Mesendoderm (in vitro differentiated cells): ENCODE results near the gene PRSS56.

Experiments
- DNase-seq: peaks from one replicate; pipeline ENCODE4 v3.0.0; 2013
- H2AK5ac ChIP-seq: 2 replicates; pipeline ENCODE4 v1.6.1; 2013; ENCODE audit warnings: low read length, inconsistent platforms
- H2BK120ac ChIP-seq: 2 replicates; pipeline ENCODE4 v1.6.1; 2013; ENCODE audit warnings: low read depth, mild to moderate bottlenecking, low read length, moderate library complexity, mixed read lengths
- H2BK15ac ChIP-seq: replicated peaks from 2 replicates; pipeline ENCODE4 v1.6.1; 2013; ENCODE audit warnings: low read depth, mild to moderate bottlenecking, moderate library complexity
- H2BK5ac ChIP-seq: 2 replicates; pipeline ENCODE4 v1.6.1; 2013; ENCODE audit warnings: low read length, inconsistent platforms
- H3K18ac ChIP-seq: 2 replicates; pipeline ENCODE4 v1.6.1; 2013; ENCODE audit warnings: mild to moderate bottlenecking, low read length, mixed read lengths
- H3K23ac ChIP-seq: one replicate; pipeline ENCODE4 v1.6.1; 2013; ENCODE audit warnings: low read length
- H3K27ac ChIP-seq: 2 replicates; pipeline ENCODE4 v1.5.1; 2013; ENCODE audit warnings: low read depth, mild to moderate bottlenecking, inconsistent platforms, low read length, moderate library complexity
- H3K27me3 ChIP-seq: 2 replicates; pipeline ENCODE4 v1.6.1; 2013; ENCODE audit warnings: low read length, control low read depth, mild to moderate bottlenecking, inconsistent platforms; ENCODE audit not compliant: insufficient read depth, poor library complexity
- H3K36me3 ChIP-seq: 2 replicates; pipeline ENCODE4 v1.6.1; 2013; ENCODE audit warnings: low read length, inconsistent platforms; ENCODE audit not compliant: control insufficient read depth, insufficient read depth
- H3K4ac ChIP-seq: one replicate; pipeline ENCODE4 v1.6.1; 2013; ENCODE audit warnings: low read depth, mild to moderate bottlenecking, low read length, moderate library complexity
- H3K4me1 ChIP-seq: 2 replicates; pipeline ENCODE4 v1.6.1; 2013; ENCODE audit warnings: low read depth, low read length, inconsistent platforms; ENCODE audit not compliant: control insufficient read depth
- H3K4me2 ChIP-seq: 2 replicates; pipeline ENCODE4 v1.6.1; 2013; ENCODE audit warnings: low read length
- H3K4me3 ChIP-seq: 2 replicates; pipeline ENCODE4 v1.5.1; 2013; ENCODE audit warnings: mild to moderate bottlenecking, low read length
- H3K56ac ChIP-seq: one replicate; pipeline ENCODE4 v1.6.1; 2013; ENCODE audit warnings: low read length
- H3K79me1 ChIP-seq: 2 replicates; pipeline ENCODE4 v1.6.1; 2013; ENCODE audit warnings: low read length, inconsistent platforms
- H3K79me2 ChIP-seq: 2 replicates; pipeline ENCODE4 v1.6.1; 2013; ENCODE audit warnings: mild to moderate bottlenecking, low read length; ENCODE audit not compliant: control insufficient read depth, insufficient read depth
- H3K9ac ChIP-seq: 2 replicates; pipeline ENCODE4 v1.6.1; 2013; ENCODE audit warnings: low read length, inconsistent platforms
- H4K5ac ChIP-seq: one replicate; pipeline ENCODE4 v1.6.1; 2013; ENCODE audit warnings: low read length
- H4K8ac ChIP-seq: one replicate; pipeline ENCODE4 v1.6.1; 2013; ENCODE audit warnings: low read depth, mild to moderate bottlenecking, control low read depth, low read length, moderate library complexity
- WGBS: extraction: QIAGEN DNeasy Blood & Tissue Kit; methylation state at CpG from one replicate; pipeline ENCODE4 v1.1.7; 2013; ENCODE audit warnings: low lambda C conversion rate, missing lambda C conversion rate; ENCODE audit not compliant: insufficient coverage; ENCODE audit errors: extremely low coverage; 5-methylcytosine and 5-hydroxymethylcytosine counted together

The PRSS56 gene

DNA sequence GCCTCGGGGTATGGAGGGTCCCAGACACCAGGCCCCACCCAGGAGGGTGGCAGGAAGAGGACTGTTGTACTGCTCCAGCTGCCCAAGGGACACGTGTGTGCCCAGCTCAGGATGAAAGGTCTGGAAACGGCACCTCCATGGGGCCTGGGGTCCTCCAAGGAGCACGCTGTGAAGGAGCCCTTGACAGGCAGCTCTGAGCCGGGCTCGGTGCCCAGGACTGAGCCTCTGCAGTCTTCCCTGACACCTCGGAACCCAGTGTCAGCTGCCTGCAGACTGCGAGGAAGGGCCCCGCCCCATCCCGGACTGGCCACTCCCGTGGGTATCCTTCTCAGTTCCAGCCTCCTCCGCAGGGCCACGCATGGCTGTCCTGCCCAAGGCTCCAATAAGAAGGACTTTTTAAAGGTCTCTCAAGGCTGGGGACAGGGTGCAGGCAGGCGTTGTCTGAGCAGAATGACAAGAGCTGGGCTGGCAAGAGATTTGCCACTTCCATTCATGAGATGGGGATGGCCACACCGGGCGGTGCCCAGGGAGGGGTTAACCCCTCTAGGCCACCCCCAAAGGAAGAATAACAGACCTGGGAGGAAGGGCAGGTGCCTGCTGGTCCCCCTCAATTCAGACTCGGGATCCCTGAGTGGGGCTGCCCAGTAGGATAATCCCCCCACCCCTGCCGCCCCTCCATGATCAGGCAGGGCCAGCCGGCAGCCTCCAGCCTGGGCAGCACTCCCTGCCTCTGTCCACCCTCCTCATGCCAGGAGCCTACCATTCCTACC lies 41.4 kb upstream of the PRSS56 start:
- Histone ChIP-seq H2BK15ac (no peak overlapping the region), H2BK120ac (no peak overlapping the region), H2AK5ac (no peak overlapping the region), H3K9ac (no peak overlapping the region), H3K27ac (no peak overlapping the region), H4K8ac (no peak overlapping the region), H4K5ac (no peak overlapping the region), H3K4ac (no peak overlapping the region), H3K56ac (no peak overlapping the region), H3K79me1 (no peaks in the 10 kb centered on the region), H3K4me3 (no peak overlapping the region), H2BK5ac (no peak overlapping the region), H3K79me2 (no peaks in the 10 kb centered on the region), H3K23ac (no peak overlapping the region), H3K36me3 (no peaks in the 10 kb centered on the region), H3K4me2 (no peak overlapping the region), H3K27me3 (no peaks in the 10 kb centered on the region), H3K4me1 (no peaks in the 10 kb centered on the region), H3K18ac (no peak overlapping the region)
- no CpG with 5 or more reads among the region's 19 CpGs for WGBS
- no peak for DNase-seq

- no peaks in the 10 kb centered on the region for H3K36me3 ChIP-seq
- no peaks in the 10 kb centered on the region for H3K4me1 ChIP-seq
- no peak overlapping the region for H4K5ac ChIP-seq
- H3K56ac ChIP-seq: no peak overlapping the region
- DNase-seq: no peak
- H2BK120ac ChIP-seq: no peak overlapping the region
- no peak overlapping the region for H2BK15ac ChIP-seq
- no peaks in the 10 kb centered on the region for H3K79me2 ChIP-seq
- H3K4me3 ChIP-seq: no peak overlapping the region
- H2AK5ac ChIP-seq: no peak overlapping the region
- no peak overlapping the region for H3K4me2 ChIP-seq
- no CpG with 5 or more reads among the region's 21 CpGs for WGBS
- H3K79me1 ChIP-seq: no peaks in the 10 kb centered on the region
- H3K18ac ChIP-seq: no peak overlapping the region
- no peak overlapping the region for H3K4ac ChIP-seq
- no peak overlapping the region for H2BK5ac ChIP-seq
- H4K8ac ChIP-seq: no peak overlapping the region
- H3K9ac ChIP-seq: no peak overlapping the region
- no peak overlapping the region for H3K23ac ChIP-seq
- no peak overlapping the region for H3K27ac ChIP-seq
- no peaks in the 10 kb centered on the region for H3K27me3 ChIP-seq
Observed at GRCh38 chr2:232479341-232480200, 40.6 kb upstream of the PRSS56 start.

DNA sequence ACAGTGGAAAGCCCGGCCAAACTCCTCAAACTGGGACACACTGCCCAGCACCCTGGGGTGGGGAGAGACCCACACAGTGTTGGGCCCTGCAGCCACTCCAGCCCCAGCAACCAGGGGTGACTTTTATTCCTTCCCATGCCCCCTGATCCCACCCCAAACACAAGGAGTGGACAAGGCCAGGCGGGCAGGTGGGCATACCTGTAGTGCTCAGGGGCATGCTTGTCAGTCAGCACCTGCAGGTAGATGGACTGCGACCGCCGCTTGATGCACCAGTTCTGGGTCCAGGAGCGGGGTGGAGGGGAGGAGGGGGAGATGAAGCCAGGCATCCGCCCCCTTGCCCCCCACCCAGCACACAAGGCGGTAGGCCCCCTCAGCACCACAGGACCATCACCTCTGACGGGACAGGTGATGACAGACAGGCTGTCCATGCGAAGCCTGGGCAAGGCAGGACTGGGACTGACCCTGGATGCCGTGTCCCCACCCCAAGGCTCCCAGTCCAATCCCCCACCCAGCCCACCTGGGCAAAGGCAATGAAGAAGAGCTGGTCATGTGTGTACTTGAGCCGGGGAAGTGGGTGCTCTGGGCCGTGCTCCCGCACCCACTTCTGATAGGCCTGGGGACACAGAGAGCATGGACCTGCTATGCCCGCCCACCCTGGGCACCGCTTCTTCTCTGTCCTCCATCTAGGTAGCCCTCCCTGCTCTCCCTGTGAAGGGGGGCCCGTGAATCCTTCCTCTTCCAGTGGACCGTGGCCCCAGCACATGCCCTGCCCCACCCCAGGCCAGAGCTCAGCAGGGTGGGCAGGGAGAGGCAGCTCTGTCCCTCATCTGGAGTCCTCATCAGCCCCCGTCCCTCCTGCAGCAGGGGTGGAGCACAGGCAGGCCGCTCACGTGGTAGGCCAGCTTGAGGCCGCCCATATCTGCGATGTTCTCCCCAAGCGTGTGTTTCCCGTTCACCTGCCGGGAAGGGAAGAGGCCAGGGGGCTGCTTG lies 39.7 kb upstream of the PRSS56 start:
- no peak overlapping the region for H2BK120ac ChIP-seq
- no peak overlapping the region for H4K8ac ChIP-seq
- H3K27ac ChIP-seq: no peak overlapping the region
- no peak overlapping the region for H3K56ac ChIP-seq
- H3K4me2 ChIP-seq: no peak overlapping the region
- H2AK5ac ChIP-seq: no peak overlapping the region
- peaks cover 7% of the 10 kb centered on the region for H3K27me3 ChIP-seq
- H3K18ac ChIP-seq: no peak overlapping the region
- H3K79me2 ChIP-seq: no peaks in the 10 kb centered on the region
- no peaks in the 10 kb centered on the region for H3K79me1 ChIP-seq
- no peak overlapping the region for H2BK5ac ChIP-seq
- no peak overlapping the region for H3K9ac ChIP-seq
- no peak for DNase-seq
- no peak overlapping the region for H3K4me3 ChIP-seq
- H3K4ac ChIP-seq: no peak overlapping the region
- H2BK15ac ChIP-seq: no peak overlapping the region
- no CpG with 5 or more reads among the region's 26 CpGs for WGBS
- no peaks in the 10 kb centered on the region for H3K36me3 ChIP-seq
- no peak overlapping the region for H3K23ac ChIP-seq
- no peaks in the 10 kb centered on the region for H3K4me1 ChIP-seq
- H4K5ac ChIP-seq: no peak overlapping the region

DNA sequence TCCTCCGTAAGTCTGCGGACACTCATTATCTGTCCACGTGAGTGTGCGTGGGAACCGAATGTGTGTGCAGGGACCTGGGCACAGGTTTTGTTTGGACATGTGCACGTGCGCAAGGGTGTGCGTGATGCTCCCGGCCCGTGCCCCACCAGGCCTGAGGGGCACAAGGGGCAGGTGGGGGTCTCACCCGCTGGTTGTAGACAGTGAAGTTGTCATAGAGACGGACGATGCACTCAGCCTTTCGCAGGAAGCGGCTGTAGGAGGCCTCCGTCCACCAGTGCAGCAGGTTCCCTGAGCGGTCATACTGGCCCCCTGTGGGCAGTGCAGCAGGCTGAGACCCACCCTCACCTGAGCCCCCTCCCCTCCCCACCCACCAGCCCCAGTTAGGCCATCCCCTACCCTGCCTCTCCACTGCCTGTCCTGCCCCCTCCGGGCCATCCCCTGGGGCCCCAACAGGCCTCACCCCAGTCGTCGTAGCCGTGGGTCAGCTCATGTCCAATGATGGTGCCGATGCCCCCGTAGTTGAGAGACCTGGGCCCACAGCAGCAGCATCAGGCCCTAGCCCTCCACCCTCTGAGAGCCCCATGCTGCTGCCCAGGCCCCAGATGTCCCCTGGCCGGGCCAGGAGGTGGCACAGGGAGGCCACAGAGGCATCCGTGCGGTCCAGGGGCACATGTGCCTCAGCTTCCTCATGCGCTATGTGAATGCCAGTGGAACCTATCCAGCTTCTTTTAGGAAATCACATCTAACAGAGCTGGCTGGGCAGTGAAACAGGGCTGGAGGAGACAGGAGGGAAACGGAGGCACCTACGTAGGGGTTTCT lies 38.7 kb upstream of the PRSS56 start:
- Histone ChIP-seq H2AK5ac (no peak overlapping the region), H2BK120ac (no peak overlapping the region), H3K79me1 (no peaks in the 10 kb centered on the region), H3K36me3 (no peaks in the 10 kb centered on the region), H3K4me1 (no peaks in the 10 kb centered on the region), H3K56ac (no peak overlapping the region), H3K79me2 (no peaks in the 10 kb centered on the region), H4K5ac (no peak overlapping the region), H3K23ac (no peak overlapping the region), H3K9ac (no peak overlapping the region), H3K4me3 (no peak overlapping the region), H3K27ac (no peak overlapping the region), H3K4me2 (no peak overlapping the region), H3K18ac (no peak overlapping the region), H2BK5ac (no peak overlapping the region), H2BK15ac (no peak overlapping the region), H4K8ac (no peak overlapping the region), H3K4ac (no peak overlapping the region), H3K27me3 (peaks cover 17% of the 10 kb centered on the region)
- no CpG with 5 or more reads among the region's 29 CpGs for WGBS
- DNase-seq: no peak
